Kidney tubule cell (primary cell): Measurements from ENCODE around the gene TMED9.

Experiments
- DNase-seq: peaks from one replicate; pipeline ENCODE4 v3.0.0-alpha.2; 2018; ENCODE audit warnings: low spot score

TMED9 gene

DNA sequence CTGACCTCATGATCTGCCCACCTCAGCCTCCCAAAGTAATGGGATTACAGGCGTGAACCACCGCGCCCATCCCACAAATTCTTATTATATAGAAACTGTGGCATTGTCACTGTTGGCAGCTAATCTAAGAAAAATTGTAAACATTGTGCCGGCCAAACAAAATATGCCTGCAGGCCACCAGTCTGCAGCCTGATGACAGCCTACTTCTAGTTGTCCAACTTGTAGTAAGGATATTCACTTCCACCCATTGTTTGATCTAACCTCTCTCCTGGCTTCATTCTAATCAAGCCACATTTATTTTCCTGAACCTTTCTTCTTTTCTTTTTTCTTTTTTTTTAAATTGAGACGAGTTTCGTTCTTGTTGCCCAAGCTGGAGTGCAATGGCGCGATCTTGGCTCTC, 13.7 kb upstream of the TMED9 start:
- no peak for DNase-seq

DNA sequence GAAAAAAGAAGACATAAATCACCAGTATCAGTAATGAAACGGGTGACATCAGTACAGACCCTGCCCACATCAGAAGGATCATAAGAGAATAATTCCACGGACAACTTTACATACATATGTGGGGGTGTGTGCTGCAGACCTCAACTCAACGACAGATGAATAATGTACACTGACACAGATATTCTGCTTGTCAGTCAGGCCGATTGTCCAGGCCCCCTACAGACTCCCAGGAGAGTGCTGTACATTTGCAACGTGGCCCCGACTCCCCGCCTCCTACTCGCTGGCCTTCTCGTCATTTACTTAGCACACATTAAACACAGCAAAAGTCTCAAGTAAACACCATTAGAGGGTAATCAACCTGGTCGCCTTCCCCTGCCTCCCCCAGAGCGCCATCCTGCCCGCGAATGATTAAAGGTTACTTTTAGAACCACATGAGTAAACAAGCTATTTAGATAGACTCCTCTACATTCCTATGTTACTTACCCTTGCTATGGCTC, 3.5 kb upstream of the TMED9 start:
- no peak for DNase-seq

DNA sequence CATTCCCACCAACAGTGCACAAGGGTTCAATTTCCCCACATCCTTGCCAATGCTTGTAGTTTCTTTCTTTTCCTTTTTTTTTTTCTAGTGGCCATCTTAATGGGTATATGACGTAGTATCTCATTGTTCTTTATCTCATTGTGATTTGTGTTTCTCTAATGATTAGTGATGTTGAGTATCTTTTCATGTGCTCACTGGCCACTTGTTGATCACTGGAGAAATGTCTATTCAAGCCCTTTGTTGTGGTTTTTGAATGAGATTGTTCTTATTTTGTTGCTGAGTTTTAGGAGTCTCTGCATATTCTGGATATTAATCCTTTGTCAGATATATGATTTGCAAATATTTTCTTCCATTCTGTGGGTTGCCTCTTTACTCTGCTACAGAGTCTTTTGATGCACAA, 1.6 kb upstream of the TMED9 start:
- no peak for DNase-seq

DNA sequence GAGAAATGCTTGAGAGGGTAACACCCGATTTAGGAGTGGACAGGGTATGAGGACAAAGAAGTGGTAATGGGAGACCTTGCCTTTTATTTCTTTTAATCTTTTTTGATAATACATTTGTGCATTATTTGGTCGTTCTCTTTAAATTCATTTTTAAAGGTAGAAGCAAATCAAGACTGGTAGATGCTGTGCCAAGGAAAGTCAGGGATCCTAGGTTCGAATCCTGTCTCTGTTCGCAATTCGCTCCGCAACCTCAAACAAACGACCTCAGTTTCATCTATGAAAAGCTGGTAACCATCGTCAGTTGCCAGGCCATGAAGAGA, 353 bp upstream of the TMED9 start:
- DNase-seq, result no peak

DNA sequence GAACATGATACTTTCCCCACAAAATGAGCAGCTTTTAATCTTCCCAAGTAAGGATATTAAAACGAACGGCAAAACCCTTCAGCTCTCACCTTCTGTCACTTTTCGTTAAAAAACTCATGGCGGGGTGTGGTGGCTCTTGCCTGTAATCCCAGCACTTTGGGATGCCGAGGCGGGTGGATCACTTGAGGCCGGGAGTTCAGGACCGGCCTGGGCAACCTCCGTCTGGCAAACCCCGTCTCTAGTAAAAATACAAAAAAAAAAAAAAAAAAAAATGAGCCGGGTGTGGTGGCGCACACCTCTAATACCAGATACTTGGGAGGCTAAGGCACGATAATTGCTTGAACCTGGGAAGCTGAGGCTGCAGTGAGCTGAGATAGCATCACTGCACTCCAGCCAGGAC, 902 bp downstream of the TMED9 start:
- DNase-seq, result no peak

DNA sequence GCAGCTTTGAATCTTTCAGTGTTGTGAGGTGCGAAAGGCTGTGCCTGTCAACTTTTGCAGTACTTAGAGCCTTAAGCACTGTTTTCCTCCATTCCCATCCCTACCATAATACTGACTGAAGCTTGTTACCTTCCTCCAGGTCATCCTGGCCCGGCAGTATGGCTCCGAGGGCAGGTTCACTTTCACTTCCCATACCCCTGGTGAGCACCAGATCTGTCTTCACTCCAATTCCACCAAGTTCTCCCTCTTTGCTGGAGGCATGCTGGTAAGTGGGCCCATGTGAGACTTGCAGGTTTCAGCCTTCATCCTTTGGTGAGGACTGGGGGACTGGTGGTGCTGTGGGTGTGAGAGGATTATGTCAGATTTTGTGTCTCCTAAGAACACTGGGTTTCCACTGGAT, 1.5 kb downstream of the TMED9 start:
- DNase-seq, result no peak

DNA sequence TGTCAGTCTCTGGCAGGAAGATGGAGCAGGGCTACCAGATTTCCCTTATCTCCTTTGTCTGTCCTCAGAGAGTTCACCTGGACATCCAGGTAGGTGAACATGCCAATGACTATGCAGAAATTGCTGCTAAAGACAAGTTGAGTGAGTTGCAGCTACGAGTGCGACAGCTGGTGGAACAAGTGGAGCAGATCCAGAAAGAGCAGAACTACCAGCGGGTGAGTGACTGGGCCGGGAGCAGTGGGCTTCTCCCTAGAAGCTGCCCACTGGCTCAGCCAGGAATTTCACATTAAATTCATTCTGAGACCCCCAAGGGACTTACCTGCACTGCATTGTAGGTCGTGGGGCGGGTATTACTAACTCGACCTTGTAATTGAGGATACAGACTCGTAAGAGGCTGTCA, 2.1 kb downstream of the TMED9 start:
- DNase-seq, result no peak

DNA sequence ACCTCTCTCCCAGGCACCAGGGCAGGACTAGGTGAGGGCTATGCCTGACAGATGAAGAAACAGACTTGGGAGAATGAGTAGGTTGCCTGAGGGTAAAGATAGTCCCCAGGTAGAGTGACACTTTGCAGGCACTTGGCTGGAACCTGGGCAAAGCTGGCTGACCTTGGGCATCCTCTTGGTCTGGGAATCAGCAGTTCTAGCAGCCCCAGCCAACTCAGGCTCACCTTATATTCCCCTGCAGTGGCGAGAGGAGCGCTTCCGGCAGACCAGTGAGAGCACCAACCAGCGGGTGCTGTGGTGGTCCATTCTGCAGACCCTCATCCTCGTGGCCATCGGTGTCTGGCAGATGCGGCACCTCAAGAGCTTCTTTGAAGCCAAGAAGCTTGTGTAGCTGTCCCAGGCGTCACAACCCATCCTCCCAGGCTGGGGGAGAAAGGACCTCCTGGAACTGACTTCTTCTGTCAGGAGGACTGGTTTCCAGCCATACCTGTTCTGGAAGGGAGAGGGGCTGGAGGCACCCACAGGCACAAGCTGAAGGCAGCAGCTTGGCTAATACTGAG, 3.1 kb downstream of the TMED9 start:
- DNase-seq, result no peak

DNA sequence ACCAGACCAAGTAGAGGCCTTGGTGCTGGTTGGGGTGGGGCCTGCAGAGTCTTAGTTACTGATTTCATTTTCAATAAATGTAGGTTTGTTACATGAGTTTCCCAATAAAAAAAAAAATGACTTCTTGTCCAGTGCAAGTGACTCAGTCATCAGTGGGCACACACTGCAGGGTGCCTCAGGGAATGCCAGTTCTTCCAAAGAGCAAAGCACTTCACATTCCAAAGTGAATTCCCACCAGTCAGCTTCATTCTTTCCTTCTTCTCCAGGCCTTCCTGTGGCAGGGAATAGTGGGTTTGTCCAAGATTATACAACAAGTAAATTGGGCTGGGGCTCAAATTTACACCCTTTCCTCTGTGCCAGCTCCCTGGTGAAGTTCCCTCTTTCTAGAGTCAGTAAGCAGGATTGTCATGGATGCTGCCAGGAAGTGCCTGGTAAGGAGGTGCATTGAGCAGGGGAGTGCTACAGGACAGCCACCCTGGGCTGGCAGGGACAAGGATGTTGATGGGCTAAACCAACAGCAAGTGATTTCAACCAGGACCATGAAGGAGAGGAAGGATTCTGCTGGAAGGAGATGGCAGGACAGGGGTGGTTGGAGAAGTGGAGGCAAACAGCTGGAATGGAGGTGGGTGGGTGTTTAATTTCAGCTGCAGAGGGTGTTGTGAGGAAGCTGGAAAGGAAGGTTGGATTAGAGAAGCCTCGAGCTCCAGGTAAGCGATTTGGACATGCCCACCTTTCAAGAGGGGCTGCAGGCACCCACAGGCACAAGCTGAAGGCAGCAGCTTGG, 4.2 kb downstream of the TMED9 start:
- DNase-seq, result no peak

DNA sequence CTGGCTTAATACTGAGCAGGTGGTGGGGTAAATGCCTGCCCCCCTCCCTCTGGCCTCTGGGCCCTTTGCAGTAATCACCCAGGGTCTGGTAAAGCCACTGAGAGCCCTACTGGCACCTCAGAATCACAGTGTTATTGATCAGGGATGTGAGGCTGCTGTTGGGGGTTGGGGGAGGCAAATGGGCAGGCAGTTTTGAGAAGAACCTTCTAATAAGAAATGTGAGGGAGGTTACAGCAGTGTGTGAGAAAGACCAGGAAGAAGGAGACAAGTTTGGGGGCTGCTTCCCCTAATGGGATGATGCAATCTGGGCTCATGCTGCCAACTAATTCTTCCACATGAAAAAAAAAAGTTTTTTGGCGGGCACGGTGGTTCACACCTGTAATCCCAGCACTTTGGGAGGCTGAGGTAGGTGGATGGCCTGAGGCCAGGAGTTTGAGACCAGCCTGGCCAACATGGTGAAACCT, 4.8 kb downstream of the TMED9 start:
- no peak for DNase-seq

DNA sequence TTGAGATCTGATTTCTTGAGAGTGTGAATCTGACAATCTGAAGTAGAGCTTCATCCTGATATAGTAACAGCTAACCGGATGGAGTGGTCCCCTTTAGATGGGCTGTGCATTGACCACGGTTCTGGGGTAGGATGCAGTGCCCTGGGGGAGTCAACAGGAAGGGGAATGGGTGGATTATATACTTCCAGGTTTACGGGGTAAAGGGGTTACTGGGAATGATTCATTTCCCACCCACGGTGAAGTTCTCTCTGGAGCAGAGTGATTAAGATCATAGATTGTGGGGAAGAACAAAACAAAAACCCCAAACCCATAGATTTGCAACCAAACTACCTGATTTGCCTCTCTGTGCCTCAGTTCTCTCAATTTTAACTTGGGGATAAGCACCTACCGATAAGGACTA, 6.5 kb downstream of the TMED9 start:
- DNase-seq, result no peak

DNA sequence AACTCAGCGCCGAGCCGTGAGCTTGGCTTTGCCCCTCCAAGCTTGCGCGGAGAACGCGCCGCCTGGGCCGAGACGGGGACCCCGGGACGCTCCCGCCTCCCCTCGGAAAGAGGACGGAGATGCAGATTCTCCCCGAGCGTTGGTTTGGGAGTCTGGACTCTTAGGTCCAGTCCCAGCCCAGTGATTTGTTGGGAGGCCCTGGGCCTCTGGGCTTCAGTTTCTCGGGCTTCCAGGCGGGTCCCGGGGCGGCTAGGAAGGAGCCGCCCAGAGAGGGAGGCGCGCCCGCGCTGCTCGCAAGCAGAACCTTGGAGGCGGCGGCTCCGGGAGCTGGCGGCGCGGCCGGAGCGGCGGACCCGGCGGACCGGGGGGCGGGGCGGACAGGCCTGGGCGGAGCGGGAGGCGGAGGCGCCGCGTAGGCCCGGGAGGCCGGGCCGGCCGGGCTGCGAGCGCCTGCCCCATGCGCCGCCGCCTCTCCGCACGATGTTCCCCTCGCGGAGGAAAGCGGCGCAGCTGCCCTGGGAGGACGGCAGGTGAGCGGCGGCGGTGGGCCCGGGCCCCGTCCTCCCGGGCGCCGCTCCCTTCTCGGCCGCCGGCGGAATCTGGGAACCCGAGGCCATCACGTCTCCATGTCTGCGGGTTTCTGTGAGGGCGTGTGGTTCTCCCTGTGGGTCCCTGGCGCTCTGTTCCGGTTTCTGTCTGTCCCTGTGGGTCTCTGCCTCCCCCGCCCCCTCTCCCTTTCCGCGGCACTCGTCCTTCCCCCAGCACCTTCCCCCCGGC, 7.9 kb downstream of the TMED9 start, which contains the start of gene B4GALT7:
TSS of gene B4GALT7 (plus strand) at position 402 of the 777 bp plus-strand sequence. CDS start at position 481, 79 bp downstream.
- DNase-seq, result peak; percentile 87

DNA sequence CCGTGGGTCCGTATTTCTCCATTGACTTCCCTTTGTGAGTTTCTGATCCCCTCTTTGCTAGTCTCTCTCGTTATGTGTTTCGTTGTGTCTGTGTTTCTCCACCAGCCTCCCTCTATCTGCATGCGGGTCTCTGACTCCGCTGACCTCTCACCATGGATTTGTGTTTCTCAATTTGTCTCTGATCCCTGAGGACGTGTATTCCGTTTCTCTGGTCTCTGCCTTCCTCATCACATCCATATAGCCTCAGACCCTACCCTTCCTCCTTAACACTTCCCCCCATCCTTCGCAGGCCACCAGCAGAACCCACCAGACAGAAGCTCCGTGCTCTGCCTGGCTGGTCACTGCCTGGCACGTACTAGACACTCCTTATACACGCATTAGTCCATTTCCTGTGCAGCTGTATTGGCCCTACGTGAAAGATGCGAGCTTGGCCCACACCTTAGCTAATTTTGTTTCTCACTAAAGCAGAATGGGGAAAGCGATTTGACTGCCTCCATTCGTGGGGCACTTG, 8.6 kb downstream of the TMED9 start:
- DNase-seq, result peak; percentile 45

DNA sequence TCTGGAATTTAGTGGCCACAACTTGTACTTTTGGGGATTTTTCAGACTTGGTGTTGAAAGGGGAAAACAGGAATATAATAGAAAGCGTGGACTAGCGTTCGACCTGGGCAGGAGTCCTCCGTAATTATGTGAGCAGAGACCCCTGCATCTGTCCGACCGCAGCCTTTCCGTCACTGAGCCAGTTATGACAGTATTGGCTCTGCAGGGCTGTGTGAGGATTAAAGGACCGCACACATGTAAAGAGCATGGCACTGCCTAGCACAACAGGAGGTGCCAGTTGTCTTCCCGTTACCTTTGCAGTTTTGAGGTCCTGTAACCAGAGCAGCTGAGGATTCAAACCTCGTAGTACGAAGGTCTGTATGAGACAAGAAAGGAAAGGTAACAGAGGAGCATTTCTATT, 9.1 kb downstream of the TMED9 start:
- DNase-seq, result no peak

DNA sequence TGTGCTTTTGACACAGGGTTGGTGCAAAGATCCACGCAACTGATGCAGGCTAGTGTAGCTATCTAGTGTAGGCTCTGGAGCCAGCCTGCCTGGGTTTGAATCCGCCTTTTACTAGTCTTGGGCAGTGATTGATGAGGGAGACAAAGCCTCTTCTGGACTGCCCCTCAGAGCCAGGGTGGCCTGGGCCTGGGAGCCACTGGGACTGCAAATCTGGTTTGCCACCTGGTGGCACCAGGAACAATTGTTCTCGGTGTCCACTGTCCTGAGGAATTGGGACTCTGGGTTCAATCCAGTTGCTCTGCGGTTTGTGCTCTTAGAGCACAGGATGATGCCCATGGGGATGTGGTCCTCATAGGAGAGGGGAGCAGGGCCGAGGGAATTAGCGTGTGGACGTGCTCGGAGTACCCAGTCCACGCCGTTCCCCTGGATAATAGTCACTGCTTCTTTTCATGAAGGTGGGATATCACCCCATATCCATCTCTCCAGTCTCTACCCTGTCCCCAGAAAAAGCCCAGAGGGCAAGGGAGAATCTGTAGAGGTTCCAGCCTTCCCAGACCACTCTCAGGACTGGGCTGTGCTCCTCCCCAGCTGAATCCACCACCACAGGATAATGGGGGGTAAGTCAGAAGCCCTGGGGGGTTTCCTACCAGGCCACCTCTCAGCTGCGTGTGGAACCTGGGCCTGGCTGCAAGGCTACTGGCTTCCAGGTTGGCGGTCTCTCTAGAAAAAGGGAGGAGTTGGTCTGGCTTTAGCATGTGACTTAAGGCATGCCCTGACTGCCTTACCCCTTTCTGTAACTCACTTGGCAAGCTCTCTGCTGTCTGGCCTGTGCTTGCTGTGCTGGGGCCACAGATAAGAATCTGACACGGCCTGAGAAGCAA, 9.8 kb downstream of the TMED9 start:
- peak; percentile 13 for DNase-seq

DNA sequence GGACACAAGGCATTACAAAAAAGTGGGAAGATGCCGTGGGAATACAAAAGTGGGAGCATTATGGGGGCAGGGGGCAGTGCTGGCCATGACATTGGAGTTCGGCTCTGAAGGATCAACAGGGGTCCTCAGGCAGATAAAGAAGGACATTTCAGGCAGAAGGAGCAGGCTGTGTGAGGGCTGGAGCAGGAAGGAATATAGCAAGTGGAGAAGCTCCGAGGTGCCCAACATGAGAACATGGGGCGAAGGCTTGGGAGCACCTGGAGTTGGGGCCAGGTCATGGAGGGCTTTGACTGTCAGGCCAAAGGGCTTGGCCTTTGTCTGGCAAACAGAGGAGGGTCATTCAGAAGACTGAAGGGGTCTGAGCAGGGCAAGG, 10.4 kb downstream of the TMED9 start:
- DNase-seq, result no peak

DNA sequence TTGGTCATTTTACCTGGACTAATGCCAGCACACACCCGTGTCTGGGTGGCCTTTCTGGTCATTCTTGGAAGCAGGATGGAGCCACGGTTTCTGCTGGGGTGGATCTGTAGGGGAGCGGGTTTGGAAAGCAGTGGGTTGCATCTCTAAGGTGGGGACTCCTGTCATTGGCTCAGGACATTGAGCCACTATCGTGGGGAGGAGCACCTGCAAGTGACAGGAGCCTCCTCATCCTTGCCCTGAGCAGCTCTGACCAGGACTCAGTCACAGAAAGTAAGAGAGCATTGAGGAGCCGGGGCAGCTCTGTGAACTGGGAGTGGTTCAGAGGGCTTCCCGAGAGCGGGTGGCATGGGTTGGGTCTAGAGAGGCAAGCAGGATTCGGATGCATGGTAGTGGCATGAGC, 11.6 kb downstream of the TMED9 start:
- no peak for DNase-seq

DNA sequence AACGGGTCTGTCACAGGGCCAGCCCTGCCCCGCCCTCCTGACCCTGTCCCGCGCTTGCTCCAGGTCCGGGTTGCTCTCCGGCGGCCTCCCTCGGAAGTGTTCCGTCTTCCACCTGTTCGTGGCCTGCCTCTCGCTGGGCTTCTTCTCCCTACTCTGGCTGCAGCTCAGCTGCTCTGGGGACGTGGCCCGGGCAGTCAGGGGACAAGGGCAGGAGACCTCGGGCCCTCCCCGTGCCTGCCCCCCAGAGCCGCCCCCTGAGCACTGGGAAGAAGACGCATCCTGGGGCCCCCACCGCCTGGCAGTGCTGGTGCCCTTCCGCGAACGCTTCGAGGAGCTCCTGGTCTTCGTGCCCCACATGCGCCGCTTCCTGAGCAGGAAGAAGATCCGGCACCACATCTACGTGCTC, 12.1 kb downstream of the TMED9 start:
- no peak for DNase-seq

DNA sequence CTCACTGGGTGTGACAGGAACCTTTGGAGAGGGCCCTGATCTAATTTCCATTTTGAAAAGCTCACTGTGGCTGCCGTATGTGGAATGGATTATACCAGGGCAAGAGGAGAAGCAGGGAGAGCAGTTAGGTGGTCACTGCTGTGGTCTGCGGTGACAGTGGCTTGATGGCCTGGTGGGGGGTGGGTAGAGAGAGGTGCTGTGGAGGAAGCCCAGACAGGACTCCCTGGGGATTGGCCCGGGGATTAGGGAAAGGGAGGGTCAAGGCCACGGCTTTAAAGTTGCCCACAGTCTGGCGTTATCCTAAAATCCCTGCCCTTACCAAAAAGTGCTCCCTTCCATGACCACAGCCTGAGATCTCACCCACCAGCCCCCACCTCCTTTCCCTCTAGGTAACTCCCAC, 12.7 kb downstream of the TMED9 start:
- DNase-seq, result no peak

DNA sequence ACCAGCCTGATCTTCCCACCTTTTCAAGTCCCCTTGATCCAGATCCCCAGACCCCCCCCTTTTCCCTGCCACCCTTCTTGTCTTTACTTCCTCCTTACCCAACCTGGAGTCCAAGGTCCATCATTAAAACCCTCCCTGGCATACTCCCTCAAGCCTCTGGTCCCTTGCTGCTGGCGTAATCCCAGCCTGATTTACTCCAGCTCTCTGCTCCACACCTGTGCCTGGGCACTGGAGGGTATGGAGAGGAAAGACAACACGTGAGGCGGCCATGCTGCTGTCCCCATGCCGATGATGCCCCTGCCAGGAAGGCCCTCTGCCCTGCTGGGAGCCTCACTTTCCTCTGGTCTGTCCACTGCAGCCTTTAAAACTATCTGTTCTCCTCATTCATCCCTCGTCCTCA, 13.1 kb downstream of the TMED9 start:
- no peak for DNase-seq

DNA sequence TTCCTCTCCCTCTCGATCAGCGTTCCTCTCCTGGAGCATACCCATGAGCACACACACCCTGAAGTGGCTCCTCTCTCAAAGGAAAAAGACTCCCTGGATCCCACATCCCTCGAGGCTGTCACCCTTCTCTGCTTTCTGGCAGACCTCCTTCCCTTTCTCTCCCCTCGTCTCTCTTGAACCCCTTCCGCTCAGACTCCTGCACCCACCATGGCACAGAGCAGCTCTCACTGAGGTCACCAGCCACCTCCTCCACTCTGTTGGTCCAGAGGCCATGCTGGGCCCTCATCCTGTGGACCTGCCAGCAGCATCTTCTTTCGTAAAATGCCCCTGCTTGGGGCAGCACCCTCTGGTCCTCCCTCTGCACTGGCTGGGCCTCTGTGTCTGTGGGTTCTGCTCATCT, 13.7 kb downstream of the TMED9 start:
- DNase-seq, result no peak
